Activated CD8-positive, alpha-beta memory T cell treated with anti-CD3 and anti-CD28 coated beads, Interleukin-2, amount 50 U/mL, for 48 hours (primary cell): Measurements from ENCODE around the gene FGG.

Experiments used
- DNase-seq: peaks from one replicate; pipeline ENCODE4 v3.0.0-alpha.2; 2020

The FGG gene

GRCh38 chr4:154584259-154584658, 28.2 kb downstream of the FGG start:
- DNase-seq, result no peak

- no peak for DNase-seq
Measured at GRCh38 chr4:154583677-154584076, 28.8 kb downstream of the FGG start.

- no peak for DNase-seq
Measured at GRCh38 chr4:154583230-154583629, 29.2 kb downstream of the FGG start.

GRCh38 chr4:154582723-154583122, 29.7 kb downstream of the FGG start:
- no peak for DNase-seq

GRCh38 chr4:154579927-154580326, 32.5 kb downstream of the FGG start:
- no peak for DNase-seq

GRCh38 chr4:154578919-154579318, 33.5 kb downstream of the FGG start:
- DNase-seq, result no peak

- DNase-seq, result no peak
Measured at GRCh38 chr4:154577324-154577723, 35.1 kb downstream of the FGG start.

- DNase-seq, result no peak
Measured at GRCh38 chr4:154574311-154574710, 38.1 kb downstream of the FGG start.

- no peak for DNase-seq
Measured at GRCh38 chr4:154573190-154573870, 39.1 kb downstream of the FGG start.

- no peak for DNase-seq
Measured at GRCh38 chr4:154569584-154569983, 42.9 kb downstream of the FGG start.

- no peak for DNase-seq
Measured at GRCh38 chr4:154569028-154569427, 43.4 kb downstream of the FGG start.

- no peak for DNase-seq
Measured at GRCh38 chr4:154566639-154567204, 45.7 kb downstream of the FGG start.

- DNase-seq, result no peak
Measured at GRCh38 chr4:154565704-154566103, 46.8 kb downstream of the FGG start.

GRCh38 chr4:154564311-154564710, 48.1 kb downstream of the FGG start:
- no peak for DNase-seq

- DNase-seq, result no peak
Measured at GRCh38 chr4:154562697-154563254, 49.7 kb downstream of the FGG start, which contains the start of gene FGB. FGB (plus strand) TSS chr4:154563011; CDS start chr4:154563019, 8 bp downstream.

GRCh38 chr4:154560824-154561231, 51.6 kb downstream of the FGG start:
- DNase-seq, result no peak

GRCh38 chr4:154560419-154560801, 52.0 kb downstream of the FGG start:
- DNase-seq, result no peak

- no peak for DNase-seq
Measured at GRCh38 chr4:154559494-154560418, 52.7 kb downstream of the FGG start.

- no peak for DNase-seq
Measured at GRCh38 chr4:154559141-154559493, 53.3 kb downstream of the FGG start.
